ENCODE data around the gene EPB41L4B. TPM values are rescaled to one million over a fixed set of nuclear protein-coding genes. Genes with fewer than 3 reads are reported as not detected.

EPB41L4B gene
- total and polyA plus RNA-seq, 4 donors, result 6.0 to 14.5 (median 12.2) TPM

DNA sequence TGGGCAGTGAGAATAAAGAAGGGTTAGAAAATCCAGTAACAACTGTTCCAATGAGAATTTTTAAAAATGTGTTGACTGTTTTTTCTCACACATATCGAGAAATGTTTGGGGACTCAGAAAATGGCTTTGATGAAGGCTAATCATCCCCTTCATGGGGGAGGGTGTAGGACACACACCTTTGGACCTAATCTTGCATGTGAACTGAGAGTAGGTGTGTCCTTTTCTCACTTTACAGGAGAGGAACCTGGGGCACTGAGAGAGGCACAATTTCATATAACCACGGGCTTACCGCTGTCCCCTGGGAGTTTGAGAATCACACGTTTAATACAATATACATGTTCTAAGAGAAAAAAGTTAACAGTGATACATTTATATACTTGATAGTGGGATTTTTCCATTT, 171.1 kb downstream of the EPB41L4B start:
- ATAC-seq (ENCODE audit: insufficient read depth, low FRiP score) (no peak), DNase-seq (no peak)
- TF ChIP-seq, protein P1, sequence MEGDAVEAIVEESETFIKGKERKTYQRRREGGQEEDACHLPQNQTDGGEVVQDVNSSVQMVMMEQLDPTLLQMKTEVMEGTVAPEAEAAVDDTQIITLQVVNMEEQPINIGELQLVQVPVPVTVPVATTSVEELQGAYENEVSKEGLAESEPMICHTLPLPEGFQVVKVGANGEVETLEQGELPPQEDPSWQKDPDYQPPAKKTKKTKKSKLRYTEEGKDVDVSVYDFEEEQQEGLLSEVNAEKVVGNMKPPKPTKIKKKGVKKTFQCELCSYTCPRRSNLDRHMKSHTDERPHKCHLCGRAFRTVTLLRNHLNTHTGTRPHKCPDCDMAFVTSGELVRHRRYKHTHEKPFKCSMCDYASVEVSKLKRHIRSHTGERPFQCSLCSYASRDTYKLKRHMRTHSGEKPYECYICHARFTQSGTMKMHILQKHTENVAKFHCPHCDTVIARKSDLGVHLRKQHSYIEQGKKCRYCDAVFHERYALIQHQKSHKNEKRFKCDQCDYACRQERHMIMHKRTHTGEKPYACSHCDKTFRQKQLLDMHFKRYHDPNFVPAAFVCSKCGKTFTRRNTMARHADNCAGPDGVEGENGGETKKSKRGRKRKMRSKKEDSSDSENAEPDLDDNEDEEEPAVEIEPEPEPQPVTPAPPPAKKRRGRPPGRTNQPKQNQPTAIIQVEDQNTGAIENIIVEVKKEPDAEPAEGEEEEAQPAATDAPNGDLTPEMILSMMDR (IDR thresholded peaks at IDR 0.05; ENCODE audit: control extremely low read depth, extremely low read depth), result no peak
- no peaks in the 10 kb centered on the region for H3K27me3 ChIP-seq (ENCODE audit: control insufficient read depth in 3 of 3, insufficient read depth in 3 of 3, low read length in 2 of 3)
- H3K9me3 ChIP-seq (ENCODE audit: control insufficient read depth in 4 of 4, insufficient read depth in 3 of 4, low read length in 3 of 4), result peaks cover 0 to 3% (median 0%) of the 10 kb centered on the region in 4 donors
- H3K27ac ChIP-seq (ENCODE audit: low read depth in 1 of 2, low read length in 1 of 2), result no peak overlapping the region
- no peaks in the 10 kb centered on the region for H3K4me1 ChIP-seq (ENCODE audit: control insufficient read depth in 5 of 5, insufficient read depth in 5 of 5, low read length in 5 of 5)
- H3K9ac ChIP-seq (ENCODE audit: insufficient read depth in 1 of 2, low read length in 2 of 2), result no peak overlapping the region
- no peaks in the 10 kb centered on the region for H3K36me3 ChIP-seq (ENCODE audit: control insufficient read depth in 4 of 4, insufficient read depth in 4 of 4, low read length in 4 of 4)
- no peak overlapping the region for H3K4me3 ChIP-seq
- WGBS, 2 donors, result 93 to 95% methylated on average over 4 of the region's 4 CpGs

DNA sequence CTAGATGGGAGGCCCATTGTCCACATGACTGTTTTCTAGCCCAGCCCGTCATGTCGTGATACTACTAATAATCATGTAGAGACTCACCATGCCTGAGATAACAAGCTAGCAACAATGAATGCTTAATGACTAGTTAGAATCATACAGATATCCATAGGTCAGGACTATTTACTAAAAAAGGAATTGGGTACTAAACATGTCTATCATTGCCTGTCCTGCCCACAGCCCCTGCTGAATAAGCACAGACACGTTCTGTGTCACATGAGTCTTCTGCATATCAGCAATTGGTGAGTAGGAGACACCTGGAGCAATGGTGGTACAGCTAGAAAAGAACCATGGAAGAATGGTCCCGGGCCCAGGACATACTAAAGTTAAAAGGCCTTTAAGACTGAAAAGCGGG, 171.8 kb downstream of the EPB41L4B start:
- Histone ChIP-seq H3K4me1 (ENCODE audit: control insufficient read depth in 5 of 5, insufficient read depth in 5 of 5, low read length in 5 of 5) (no peaks in the 10 kb centered on the region), H3K9ac (ENCODE audit: insufficient read depth in 1 of 2, low read length in 2 of 2) (no peak overlapping the region), H3K36me3 (ENCODE audit: control insufficient read depth in 4 of 4, insufficient read depth in 4 of 4, low read length in 4 of 4) (no peaks in the 10 kb centered on the region), H3K4me3 (no peak overlapping the region), H3K9me3 (ENCODE audit: control insufficient read depth in 4 of 4, insufficient read depth in 3 of 4, low read length in 3 of 4) (peaks cover 0 to 3% (median 0%) of the 10 kb centered on the region in 4 donors), H3K27ac (ENCODE audit: low read depth in 1 of 2, low read length in 1 of 2) (no peak overlapping the region), H3K27me3 (ENCODE audit: control insufficient read depth in 3 of 3, insufficient read depth in 3 of 3, low read length in 2 of 3) (no peaks in the 10 kb centered on the region)
- ATAC-seq (ENCODE audit: insufficient read depth, low FRiP score) (no peak), DNase-seq (no peak)
- WGBS, 2 donors, result 90 to 92% methylated on average over 5 of the region's 5 CpGs
- TF ChIP-seq, protein P1 (IDR thresholded peaks at IDR 0.05; ENCODE audit: control extremely low read depth, extremely low read depth), result no peak

DNA sequence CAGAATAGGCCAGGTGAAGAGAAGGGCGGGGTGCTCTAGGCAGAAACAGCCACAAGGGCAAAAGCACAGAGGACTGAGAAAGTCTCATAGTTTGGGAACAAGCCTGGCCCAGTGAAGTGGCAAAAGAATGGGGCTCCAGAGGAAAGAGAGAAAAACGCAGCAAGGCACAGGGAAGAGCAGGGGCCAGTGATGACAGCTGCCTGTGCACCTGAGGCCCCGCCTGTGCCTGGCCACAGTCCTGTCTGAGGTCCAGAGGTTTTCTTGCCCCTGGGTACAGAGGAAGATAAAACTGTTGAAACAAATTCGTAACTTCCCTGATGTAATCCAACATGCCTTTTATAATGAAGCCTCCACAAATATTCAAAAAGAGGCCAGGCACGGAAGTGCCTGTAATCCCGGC, 175.8 kb downstream of the EPB41L4B start:
- DNase-seq (no peak), ATAC-seq (ENCODE audit: insufficient read depth, low FRiP score) (no peak)
- no peaks in the 10 kb centered on the region for H3K4me1 ChIP-seq (ENCODE audit: control insufficient read depth in 5 of 5, insufficient read depth in 5 of 5, low read length in 5 of 5)

More for the DNA sequence above, 175.8 kb downstream of the EPB41L4B start:
- H3K4me3 ChIP-seq, result no peak overlapping the region
- H3K9ac ChIP-seq (ENCODE audit: insufficient read depth in 1 of 2, low read length in 2 of 2), result no peak overlapping the region
- no peaks in the 10 kb centered on the region for H3K27me3 ChIP-seq (ENCODE audit: control insufficient read depth in 3 of 3, insufficient read depth in 3 of 3, low read length in 2 of 3)
- WGBS, 2 donors, result 89 to 90% methylated on average over 6 of the region's 6 CpGs
- TF ChIP-seq, protein P1 (IDR thresholded peaks at IDR 0.05; ENCODE audit: control extremely low read depth, extremely low read depth), result no peak
- no peaks in the 10 kb centered on the region for H3K9me3 ChIP-seq (ENCODE audit: control insufficient read depth in 4 of 4, insufficient read depth in 3 of 4, low read length in 3 of 4)
- H3K27ac ChIP-seq (ENCODE audit: low read depth in 1 of 2, low read length in 1 of 2), result no peak overlapping the region
- no peaks in the 10 kb centered on the region for H3K36me3 ChIP-seq (ENCODE audit: control insufficient read depth in 4 of 4, insufficient read depth in 4 of 4, low read length in 4 of 4)

All from lung (tissue), 12 donors.